Left ventricle myocardium inferior (tissue), 1 donor: Measurements from ENCODE around the gene ARHGAP33. TPM values are rescaled to one million over a fixed set of nuclear protein-coding genes. Genes with fewer than 3 reads are reported as not detected.

ENCODE experiments used
- DNase-seq: peaks from one replicate; pipeline ENCODE4 v3.0.0-alpha.2; 2020
- H3K27ac ChIP-seq: fragments of 200-600 bp; replicated peaks from 2 replicates; pipeline ENCODE4 v1.8.0; 2021
- H3K27me3 ChIP-seq: fragments of 200-600 bp; 2 replicates; pipeline ENCODE4 v1.8.0; 2021; ENCODE audit warnings: low read depth
- H3K36me3 ChIP-seq: fragments of 200-600 bp; 2 replicates; pipeline ENCODE4 v1.8.0; 2021
- H3K4me1 ChIP-seq: fragments of 200-600 bp; 2 replicates; pipeline ENCODE4 v1.8.0; 2021
- H3K4me3 ChIP-seq: fragments of 200-600 bp; 2 replicates; pipeline ENCODE4 v1.8.0; 2021; ENCODE audit warnings: mild to moderate bottlenecking, moderate library complexity
- H3K9me3 ChIP-seq: fragments of 200-600 bp; replicated peaks from 2 replicates; pipeline ENCODE4 v1.8.0; 2021
- intact Hi-C: fragments of 100-400 bp; cut with micrococcal nuclease; formaldehyde crosslinking; loops from one replicate; pipeline ENCODE4 v1.11.0; 2022
- total RNA-seq: library from RNA; stranded (reverse); fragmentation: NEBNext Ultra II Directional; extraction: Animal tissue kit (Norgen Biotek cat#: 25700); gene quantifications from one replicate; pipeline ENCODE4 v1.2.1, GENCODE V29; 2021
- TF ChIP-seq, protein P1 (sequence below): fragments of 200-600 bp; IDR thresholded peaks from 2 replicates; pipeline ENCODE4 v1.8.0; 2021; ENCODE audit warnings: antibody characterized with exemption, mild to moderate bottlenecking, borderline replicate concordance
- donor health status: DM: no; HTN: yes; CAD: no; lungs with severe emphysema.

Gene ARHGAP33
- total RNA-seq, 1 donor from 2014 or later, result 3.8 TPM

GRCh38 chr19:35741203-35741515 is 34.2 kb upstream of the ARHGAP33 start:
- intact Hi-C loops, result no loop called here
- H3K9me3 ChIP-seq, result no peaks in the 10 kb centered on the region
- TF ChIP-seq, protein P1, sequence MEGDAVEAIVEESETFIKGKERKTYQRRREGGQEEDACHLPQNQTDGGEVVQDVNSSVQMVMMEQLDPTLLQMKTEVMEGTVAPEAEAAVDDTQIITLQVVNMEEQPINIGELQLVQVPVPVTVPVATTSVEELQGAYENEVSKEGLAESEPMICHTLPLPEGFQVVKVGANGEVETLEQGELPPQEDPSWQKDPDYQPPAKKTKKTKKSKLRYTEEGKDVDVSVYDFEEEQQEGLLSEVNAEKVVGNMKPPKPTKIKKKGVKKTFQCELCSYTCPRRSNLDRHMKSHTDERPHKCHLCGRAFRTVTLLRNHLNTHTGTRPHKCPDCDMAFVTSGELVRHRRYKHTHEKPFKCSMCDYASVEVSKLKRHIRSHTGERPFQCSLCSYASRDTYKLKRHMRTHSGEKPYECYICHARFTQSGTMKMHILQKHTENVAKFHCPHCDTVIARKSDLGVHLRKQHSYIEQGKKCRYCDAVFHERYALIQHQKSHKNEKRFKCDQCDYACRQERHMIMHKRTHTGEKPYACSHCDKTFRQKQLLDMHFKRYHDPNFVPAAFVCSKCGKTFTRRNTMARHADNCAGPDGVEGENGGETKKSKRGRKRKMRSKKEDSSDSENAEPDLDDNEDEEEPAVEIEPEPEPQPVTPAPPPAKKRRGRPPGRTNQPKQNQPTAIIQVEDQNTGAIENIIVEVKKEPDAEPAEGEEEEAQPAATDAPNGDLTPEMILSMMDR, result no peak
- DNase-seq, result no peak
- peak overlapping the region; percentile 89 for H3K27ac ChIP-seq
- H3K4me3 ChIP-seq, result peak overlapping the region; percentile 82
- H3K36me3 ChIP-seq, result peaks cover 42% of the 10 kb centered on the region
- peaks cover 45% of the 10 kb centered on the region for H3K4me1 ChIP-seq
- no peaks in the 10 kb centered on the region for H3K27me3 ChIP-seq

DNA sequence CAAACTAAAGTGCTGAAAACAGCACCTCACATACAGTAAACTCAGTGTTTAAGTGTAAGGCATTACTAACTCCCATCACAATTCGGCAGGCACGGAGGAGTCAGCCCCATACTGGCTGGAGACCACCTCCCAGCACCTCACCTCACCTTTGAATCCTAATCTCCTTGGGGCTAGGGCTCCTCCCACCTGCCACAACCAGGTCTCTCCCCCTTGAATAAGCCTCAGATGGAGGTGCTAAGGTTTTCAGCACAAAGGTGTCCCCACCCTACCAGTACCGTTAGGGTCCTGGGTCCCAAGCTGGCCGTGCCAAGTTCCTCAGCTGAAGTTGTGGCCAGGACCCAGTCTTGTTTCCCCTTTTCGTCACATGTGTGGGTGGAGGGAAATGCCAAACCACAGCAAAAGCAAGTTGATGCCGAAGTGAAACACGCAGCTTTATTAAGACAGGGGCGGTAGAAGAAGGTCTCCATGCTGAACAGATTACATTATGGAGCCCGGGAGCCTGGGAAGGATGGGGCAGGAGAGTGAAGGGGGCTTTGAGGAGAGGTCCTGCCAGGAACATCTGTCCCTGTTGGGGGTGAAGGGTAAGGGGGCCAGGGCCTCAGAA is 33.1 kb upstream of the ARHGAP33 start, which contains the start of gene IGFLR1:
Gene IGFLR1, minus strand, starts transcription at position 332 of the 604 bp plus-strand sequence. CDS start 1,272 bp downstream, outside the sequence.
- DNase-seq, result no peak
- H3K4me1 ChIP-seq, result peaks cover 54% of the 10 kb centered on the region
- H3K9me3 ChIP-seq, result no peaks in the 10 kb centered on the region
- intact Hi-C loops, result no loop called here
- TF ChIP-seq, protein P1, result no peak
- H3K4me3 ChIP-seq, result peak within 1 kb of the TSS; percentile 82
- H3K36me3 ChIP-seq, result peaks cover 31% of the 10 kb centered on the region
- H3K27me3 ChIP-seq, result no peaks in the 10 kb centered on the region
- peak within 1 kb of the TSS; percentile 89 for H3K27ac ChIP-seq

DNA sequence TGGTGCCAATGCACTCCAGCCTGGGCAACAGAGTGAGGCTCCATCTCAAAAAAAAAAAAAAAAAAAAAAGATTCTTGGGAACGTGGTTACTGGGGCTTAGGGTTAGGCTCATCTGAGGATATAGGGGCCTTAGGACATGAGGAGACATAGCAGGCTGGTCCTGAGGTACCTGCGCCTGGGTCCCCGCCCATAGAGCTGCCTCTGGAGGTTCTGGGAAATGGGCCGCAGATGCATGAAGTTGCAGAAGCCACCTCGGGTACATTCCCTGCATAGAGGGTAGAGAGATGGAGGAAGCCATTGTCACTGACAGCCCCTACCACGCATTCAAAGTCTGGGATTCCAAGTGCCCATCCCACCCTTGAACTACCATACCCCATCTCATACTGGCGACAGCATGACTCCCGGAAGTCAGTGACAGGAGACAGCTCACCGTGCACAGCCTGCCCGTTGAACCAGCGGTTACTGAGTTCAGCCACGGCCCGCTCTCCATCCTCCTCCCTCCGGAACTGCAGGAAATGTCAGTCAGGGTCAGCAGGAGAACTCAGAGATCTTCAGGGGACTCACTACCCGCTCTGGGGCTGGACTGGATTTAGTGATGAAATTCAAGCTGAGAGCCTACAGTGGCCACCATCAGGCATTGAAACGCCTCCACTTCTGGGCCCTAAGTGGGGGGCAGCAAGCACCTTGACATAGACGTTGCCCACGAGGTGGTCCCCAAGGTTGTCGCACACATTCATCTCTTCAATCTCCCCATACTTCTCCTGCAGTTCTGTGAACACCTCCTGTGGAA is 31.5 kb upstream of the ARHGAP33 start:
- intact Hi-C loops, result no loop called here
- H3K4me3 ChIP-seq, result peak overlapping the region; percentile 87
- peaks cover 67% of the 10 kb centered on the region for H3K4me1 ChIP-seq
- peak overlapping the region; percentile 100 for H3K27ac ChIP-seq
- TF ChIP-seq, protein P1, result no peak
- peaks cover 15% of the 10 kb centered on the region for H3K36me3 ChIP-seq
- no peaks in the 10 kb centered on the region for H3K27me3 ChIP-seq
- no peaks in the 10 kb centered on the region for H3K9me3 ChIP-seq
- DNase-seq, result no peak

- intact Hi-C loops, result no loop called here
- Histone ChIP-seq H3K27me3 (no peaks in the 10 kb centered on the region), H3K36me3 (peaks cover 12% of the 10 kb centered on the region), H3K4me1 (peaks cover 69% of the 10 kb centered on the region), H3K27ac (peak overlapping the region; percentile 100), H3K4me3 (peak overlapping the region; percentile 87), H3K9me3 (no peaks in the 10 kb centered on the region)
- TF ChIP-seq, protein P1, result peak; percentile 52
- peak; percentile 95 for DNase-seq
Measured at GRCh38 chr19:35744430-35745327, 30.7 kb upstream of the ARHGAP33 start.
